CD1c-positive myeloid dendritic cell (primary cell): ENCODE measurements around the gene POM121.
"Not testable (repeated sequence)": the region's sequence is repeated elsewhere in the genome, so short reads cannot be mapped to it uniquely, and the experiment has no call there.

ENCODE experiments used
- DNase-seq: peaks from one replicate; pipeline ENCODE4 v3.0.0-alpha.2; 2016; ENCODE audit errors: extremely low spot score

POM121 gene

GRCh38 chr7:72949686-72950085, 24.8 kb downstream of the POM121 start:
- not testable (repeated sequence) for DNase-seq

GRCh38 chr7:72950432-72950831, 25.5 kb downstream of the POM121 start:
- not testable (repeated sequence) for DNase-seq

DNA sequence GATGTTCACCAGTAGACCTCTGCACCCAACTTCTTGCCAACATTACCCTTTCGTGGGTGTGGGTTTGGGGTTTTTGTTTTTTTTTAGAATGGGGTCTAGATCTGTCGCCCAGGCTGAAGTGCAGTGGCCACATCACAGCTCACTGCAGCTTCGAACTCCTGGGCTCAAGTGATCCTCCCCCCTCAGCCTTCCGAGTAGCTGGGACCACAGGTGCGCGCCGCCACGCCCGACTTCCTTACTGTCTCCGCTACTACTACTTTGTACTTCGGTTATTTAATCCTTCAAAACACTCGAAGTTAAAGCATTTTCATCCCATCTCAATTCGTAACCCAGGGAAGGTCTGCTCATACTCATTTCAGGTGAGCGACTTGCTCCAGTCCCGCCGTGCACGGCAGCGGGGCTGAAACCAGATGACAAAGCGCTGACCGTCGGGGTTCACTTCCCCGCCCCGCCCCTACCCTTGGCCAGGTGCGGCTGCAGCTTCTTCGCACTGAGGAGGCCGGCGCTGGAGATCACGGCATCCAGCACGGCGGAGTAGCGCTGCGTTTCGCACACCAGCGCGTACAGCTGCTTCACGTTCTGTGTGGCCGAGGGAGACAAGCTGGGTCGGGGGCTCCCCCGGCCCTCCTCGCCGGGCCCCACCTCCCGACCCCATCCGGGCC, 29.1 kb downstream of the POM121 start:
- DNase-seq, result not testable (repeated sequence)

- not testable (repeated sequence) for DNase-seq
Measured at GRCh38 chr7:72954563-72955198, 29.8 kb downstream of the POM121 start.

DNA sequence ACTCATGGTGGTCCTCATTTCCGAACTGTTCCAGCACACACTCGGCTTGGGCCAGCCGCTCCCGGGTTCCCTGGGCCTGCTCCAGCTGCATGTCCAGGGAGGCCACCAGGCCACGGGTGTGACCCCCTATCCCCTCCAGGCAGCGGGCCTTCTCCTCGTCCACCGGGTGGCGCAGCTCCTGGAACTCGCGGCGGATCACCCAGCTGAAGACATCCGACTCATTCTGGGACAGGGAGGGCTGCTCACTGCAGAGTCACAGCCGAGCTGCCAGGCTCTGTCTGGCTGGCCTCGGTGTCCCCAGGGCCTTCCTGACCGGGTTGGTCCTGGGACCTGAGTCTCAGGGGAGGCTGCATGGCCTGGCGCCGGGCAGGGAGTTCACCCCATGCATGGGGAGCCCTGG, 35.1 kb downstream of the POM121 start:
- not testable (repeated sequence) for DNase-seq

DNA sequence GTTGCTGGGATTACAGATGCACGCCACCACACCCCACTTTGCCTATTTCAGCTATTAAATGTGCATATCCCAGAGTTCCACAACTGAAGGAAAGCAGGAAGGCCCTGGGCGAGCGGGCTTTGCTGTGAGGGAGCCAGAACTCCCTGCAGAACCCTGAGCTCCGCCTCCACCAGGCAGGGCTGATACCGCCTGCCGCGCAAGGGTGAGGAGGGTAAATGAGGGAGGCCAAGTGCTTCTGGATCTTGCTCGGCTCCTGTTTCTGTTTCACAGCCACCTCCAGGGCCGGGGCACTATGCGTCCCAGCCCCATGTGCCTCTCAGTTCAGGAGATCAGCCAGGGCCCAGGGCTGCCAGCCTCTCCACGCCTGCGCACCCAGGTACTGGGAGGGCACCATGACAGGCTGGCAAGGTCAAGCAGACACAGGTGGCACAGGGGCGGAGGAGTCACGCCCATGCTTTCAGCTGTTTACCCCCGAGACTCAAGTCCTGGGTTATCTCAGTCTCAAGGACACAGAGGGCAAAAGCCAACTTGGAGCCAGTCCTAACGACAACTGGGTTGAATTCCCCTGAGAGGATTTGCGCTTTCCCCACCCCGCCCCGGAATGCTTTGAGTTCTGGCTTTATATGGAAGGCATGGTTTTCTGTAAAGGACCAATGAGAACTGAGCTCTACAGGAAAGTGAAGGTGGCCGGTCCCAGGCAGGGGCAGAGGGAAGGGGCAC, 35.9 kb downstream of the POM121 start:
- DNase-seq, result not testable (repeated sequence)

DNA sequence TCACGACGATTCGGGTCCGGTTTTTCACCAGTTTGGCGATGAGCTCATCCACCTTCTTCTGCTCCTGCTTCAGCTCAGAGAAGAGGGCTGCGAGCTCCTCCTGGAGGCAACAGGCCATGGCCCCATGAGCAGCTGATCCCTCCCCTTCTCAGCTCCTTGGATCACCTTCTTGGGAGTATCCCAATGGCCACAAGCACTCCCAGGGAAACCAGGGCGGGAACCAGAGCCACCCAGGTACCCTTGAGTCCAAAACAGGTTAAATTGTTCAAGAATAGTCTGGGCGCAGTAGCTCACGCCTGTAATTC, 36.4 kb downstream of the POM121 start:
- DNase-seq, result not testable (repeated sequence)

- not testable (repeated sequence) for DNase-seq
Measured at GRCh38 chr7:72963056-72963455, 38.2 kb downstream of the POM121 start.

- not testable (repeated sequence) for DNase-seq
Measured at GRCh38 chr7:72965186-72965975, 40.5 kb downstream of the POM121 start.

DNA sequence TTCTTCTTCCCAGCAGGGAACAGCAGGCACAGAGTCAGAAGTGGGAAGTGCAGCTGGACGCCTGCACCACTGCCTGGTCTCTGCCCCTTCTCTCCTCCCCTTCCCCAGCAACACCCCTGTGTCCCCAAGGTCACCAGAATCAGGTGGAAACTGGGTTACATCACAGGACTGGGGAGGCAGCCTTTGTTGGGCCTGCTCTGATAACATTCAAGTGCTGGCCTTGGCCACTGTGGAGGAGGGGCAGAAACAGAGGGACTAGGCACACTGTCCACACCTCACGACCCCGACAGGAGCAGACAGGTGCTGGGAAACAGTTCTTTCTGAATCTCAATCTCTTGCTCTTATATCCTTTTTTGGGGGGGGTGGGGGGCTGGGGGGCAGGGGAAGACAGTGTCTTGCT, 42.0 kb downstream of the POM121 start:
- DNase-seq, result not testable (repeated sequence)

- not testable (repeated sequence) for DNase-seq
Measured at GRCh38 chr7:72968980-72969516, 44.2 kb downstream of the POM121 start, which contains the start of gene TRIM74. Gene TRIM74, minus strand, starts transcription at chr7:72969466. Its CDS starts 3,309 bp downstream, at chr7:72966157.

DNA sequence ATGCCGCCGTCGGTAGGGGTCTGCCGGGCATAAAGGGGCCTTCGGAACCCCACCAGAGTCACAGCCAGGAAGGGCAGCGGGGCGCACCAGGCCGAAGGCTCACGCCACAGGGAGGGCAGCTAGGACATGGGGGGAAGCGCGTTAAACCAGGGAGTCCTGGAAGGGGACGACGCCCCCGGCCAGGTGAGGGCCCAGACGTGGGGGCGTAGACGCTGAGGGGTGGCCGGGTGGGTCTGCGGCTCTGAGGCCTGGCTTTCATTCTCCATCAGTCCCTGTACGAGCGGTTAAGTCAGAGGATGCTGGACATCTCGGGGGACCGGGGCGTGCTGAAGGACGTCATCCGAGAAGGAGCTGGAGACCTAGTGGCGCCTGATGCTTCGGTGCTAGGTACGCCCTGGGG, 44.8 kb downstream of the POM121 start:
- not testable (repeated sequence) for DNase-seq

DNA sequence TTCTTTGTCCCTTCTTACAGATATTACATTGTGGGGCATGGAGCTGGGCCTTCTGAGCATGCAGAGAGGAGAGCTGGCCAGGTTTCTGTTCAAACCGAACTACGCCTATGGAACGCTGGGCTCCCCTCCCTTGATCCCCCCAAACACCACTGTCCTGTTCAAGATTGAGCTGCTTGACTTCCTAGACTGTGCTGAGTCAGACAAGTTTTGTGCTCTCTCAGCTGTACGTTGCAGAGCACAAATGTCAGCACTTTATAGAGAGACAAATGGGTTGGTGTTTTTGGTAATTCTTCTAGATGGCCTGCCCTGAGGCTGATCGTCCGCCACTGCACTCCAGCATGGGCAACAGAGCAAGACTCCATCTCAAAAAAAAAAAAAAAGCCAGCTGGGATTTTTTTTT, 46.6 kb downstream of the POM121 start:
- DNase-seq, result not testable (repeated sequence)

DNA sequence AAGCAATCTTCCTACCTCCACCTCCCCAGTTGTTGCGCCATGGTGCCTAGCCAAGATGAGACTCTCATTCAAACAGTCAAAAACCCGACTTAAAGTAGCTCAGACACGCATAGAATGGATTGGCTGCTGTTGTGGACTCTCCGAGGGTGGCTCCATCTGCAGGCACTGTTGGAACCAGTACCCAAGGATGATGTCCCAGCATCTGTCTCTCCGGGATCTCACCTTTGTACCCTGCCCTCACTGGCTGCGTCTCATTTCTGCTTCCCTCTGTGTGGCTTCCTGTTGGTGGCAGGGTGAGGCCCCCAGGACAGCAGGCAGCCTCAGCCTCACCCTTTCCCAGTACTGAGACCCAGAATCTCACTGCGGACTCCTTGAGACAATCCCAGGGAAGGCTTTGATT, 49.9 kb downstream of the POM121 start:
- DNase-seq, result not testable (repeated sequence)

- DNase-seq, result not testable (repeated sequence)
Measured at GRCh38 chr7:72975656-72976286, 50.9 kb downstream of the POM121 start.

- DNase-seq, result not testable (repeated sequence)
Measured at GRCh38 chr7:72976434-72976833, 51.5 kb downstream of the POM121 start.

- DNase-seq, result not testable (repeated sequence)
Measured at GRCh38 chr7:72980382-72980781, 55.5 kb downstream of the POM121 start.

GRCh38 chr7:72982084-72982483, 57.2 kb downstream of the POM121 start:
- not testable (repeated sequence) for DNase-seq

DNA sequence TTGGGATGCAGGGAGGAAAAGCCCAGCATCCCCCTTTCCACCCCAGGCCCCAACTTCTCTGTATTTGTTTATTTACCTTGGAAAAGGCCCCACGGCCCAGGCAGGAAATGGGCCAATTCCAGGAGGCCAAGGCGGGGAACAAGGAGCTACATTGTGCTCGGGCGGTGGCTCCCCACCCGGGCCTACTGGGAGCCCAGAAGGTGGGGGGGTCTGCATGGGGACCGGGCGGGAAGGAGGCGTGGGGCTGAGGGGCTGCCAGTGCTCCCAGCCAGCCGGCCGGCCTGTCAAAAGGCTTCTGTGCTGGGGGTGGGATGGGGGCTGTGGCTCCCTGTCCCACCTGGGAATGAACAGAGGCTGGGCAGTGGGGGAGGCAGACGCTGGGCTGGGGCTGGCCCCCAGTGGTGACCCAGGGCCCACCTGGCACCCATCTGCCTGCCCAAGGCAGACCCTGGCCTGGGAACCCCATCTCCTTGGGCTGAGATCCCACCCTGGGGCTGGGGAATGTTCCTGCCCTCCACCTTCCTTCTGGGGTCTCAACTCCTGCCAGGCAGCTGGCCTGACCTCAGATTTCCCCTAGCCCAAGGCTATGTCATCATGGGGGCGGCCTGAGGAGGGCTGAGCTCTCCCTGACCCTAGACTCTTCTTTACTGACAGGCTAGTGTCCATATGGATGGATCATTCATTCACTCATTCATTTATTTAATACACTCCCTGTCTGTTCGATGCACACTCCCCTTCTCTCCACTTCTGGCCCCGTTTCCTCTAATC, 65.4 kb downstream of the POM121 start:
- not testable (repeated sequence) for DNase-seq

DNA sequence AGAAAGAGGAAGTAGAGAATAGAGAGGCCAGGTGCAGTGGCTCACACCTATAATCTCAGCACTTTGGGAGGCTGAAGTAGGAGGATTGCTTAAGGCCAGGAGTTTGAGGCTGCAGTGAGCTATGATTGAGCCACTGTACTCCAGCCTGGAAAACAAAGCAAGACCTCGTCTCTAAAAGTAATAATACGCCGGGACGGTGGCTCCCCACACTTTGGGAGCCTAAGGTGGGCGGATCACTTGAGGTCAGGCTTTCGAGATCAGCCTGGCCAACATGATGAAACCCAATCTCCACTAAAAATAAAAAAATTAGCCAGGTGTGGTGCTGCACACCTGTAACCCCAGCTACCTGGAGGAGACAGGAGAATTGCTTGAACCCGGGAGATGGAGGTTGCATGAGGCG, 70.6 kb downstream of the POM121 start:
- not testable (repeated sequence) for DNase-seq
